Thymus (tissue), 11 donors: ENCODE measurements around the gene PTPRJ. TPM values are rescaled to one million over a fixed set of nuclear protein-coding genes. Genes with fewer than 3 reads are reported as not detected.

ENCODE experiments used
- DNase-seq, 9 donors: peaks; one replicate each; pipeline ENCODE4 v3.0.0-alpha.2; 2013; ENCODE audit warnings: low spot score in 9 of 9, low read depth in 6 of 9, missing footprints in 1 of 9
- H3K27ac ChIP-seq, 2 donors: one replicate each; pipeline ENCODE4 v1.5.1; 2013; ENCODE audit warnings: control low read depth in 1 of 2, low read depth in 1 of 2, low read length in 1 of 2, mild to moderate bottlenecking in 1 of 2, moderate library complexity in 1 of 2
- H3K27me3 ChIP-seq, 2 donors: one replicate each; pipeline ENCODE4 v1.5.1; 2013; ENCODE audit warnings: low read length in 1 of 2; ENCODE audit not compliant: control insufficient read depth in 2 of 2, insufficient read depth in 1 of 2
- H3K36me3 ChIP-seq, 2 donors: one replicate each; pipeline ENCODE4 v1.5.1; 2013; ENCODE audit warnings: low read length in 1 of 2, mild to moderate bottlenecking in 1 of 2, moderate library complexity in 1 of 2; ENCODE audit not compliant: control insufficient read depth in 2 of 2, insufficient read depth in 2 of 2
- H3K4me1 ChIP-seq, 2 donors: one replicate each; pipeline ENCODE4 v1.5.1; 2013; ENCODE audit warnings: low read length in 2 of 2; ENCODE audit not compliant: control insufficient read depth in 2 of 2, insufficient read depth in 2 of 2
- H3K4me3 ChIP-seq, 2 donors: one replicate each; pipeline ENCODE4 v1.5.1; 2013; ENCODE audit warnings: low read length in 2 of 2, control low read depth in 1 of 2, mild to moderate bottlenecking in 1 of 2
- H3K9me3 ChIP-seq, 2 donors: one replicate each; pipeline ENCODE4 v1.5.1; 2013; ENCODE audit warnings: low read length in 1 of 2, mild to moderate bottlenecking in 1 of 2; ENCODE audit not compliant: control insufficient read depth in 2 of 2, insufficient read depth in 1 of 2
- WGBS: extraction: QIAGEN DNeasy Blood & Tissue Kit; methylation state at CpG from one replicate; pipeline ENCODE4 v1.1.7; 2013; 5-methylcytosine and 5-hydroxymethylcytosine counted together
- polyA plus RNA-seq: library from polyadenylated mRNA; stranded (reverse); fragments of 200-250 nt; gene quantifications from one replicate; pipeline ENCODE4 v1.2.3, GENCODE V29; 2013
- total RNA-seq: library from RNA; stranded (reverse); fragments of 120-200 nt; gene quantifications from one replicate; pipeline ENCODE4 v1.2.4, GENCODE V29; 2013
- donor health status: healthy.

Gene PTPRJ
- total and polyA plus RNA-seq, 2 donors: 4.4 to 7.5 TPM

GRCh38 chr11:47981667-47982404, 1.5 kb downstream of the PTPRJ start:
- Histone ChIP-seq H3K9me3 (peaks cover 0 to 4% of the 10 kb centered on the region in 2 donors), H3K36me3 (no peaks in the 10 kb centered on the region), H3K4me1 (peaks cover 0 to 18% of the 10 kb centered on the region in 2 donors), H3K27me3 (peaks cover 24 to 53% of the 10 kb centered on the region in 2 donors), H3K27ac (peak overlapping the region in 1 of 2 donors; percentile 52), H3K4me3 (peak overlapping the region; percentile 30 to 75)
- WGBS: 79% methylated on average over 17 of the region's 17 CpGs
- no peak for DNase-seq

GRCh38 chr11:47982616-47983015, 2.3 kb downstream of the PTPRJ start:
- DNase-seq: no peak
- H3K4me1 ChIP-seq: peaks cover 0 to 18% of the 10 kb centered on the region in 2 donors
- no peak overlapping the region for H3K27ac ChIP-seq
- peaks cover 0 to 4% of the 10 kb centered on the region in 2 donors for H3K9me3 ChIP-seq
- no peak overlapping the region for H3K4me3 ChIP-seq
- peaks cover 24 to 48% of the 10 kb centered on the region in 2 donors for H3K27me3 ChIP-seq
- H3K36me3 ChIP-seq: no peaks in the 10 kb centered on the region

GRCh38 chr11:47983464-47984397, 3.4 kb downstream of the PTPRJ start:
- Histone ChIP-seq H3K9me3 (peaks cover 0 to 4% of the 10 kb centered on the region in 2 donors), H3K4me1 (peaks cover 0 to 18% of the 10 kb centered on the region in 2 donors), H3K4me3 (no peak overlapping the region), H3K27ac (no peak overlapping the region), H3K36me3 (no peaks in the 10 kb centered on the region), H3K27me3 (peaks cover 23 to 38% of the 10 kb centered on the region in 2 donors)
- WGBS: 95% methylated on average over 10 of the region's 10 CpGs
- DNase-seq: no peak

- Histone ChIP-seq H3K36me3 (no peaks in the 10 kb centered on the region), H3K4me1 (peaks cover 0 to 14% of the 10 kb centered on the region in 2 donors)
- 99% methylated on average over 5 of the region's 5 CpGs for WGBS
Observed at GRCh38 chr11:47986219-47986618, 5.9 kb downstream of the PTPRJ start.

GRCh38 chr11:47986742-47987141, 6.4 kb downstream of the PTPRJ start:
- H3K4me1 ChIP-seq: peaks cover 3 to 14% of the 10 kb centered on the region in 2 donors
- peaks cover 4 to 12% of the 10 kb centered on the region in 2 donors for H3K27me3 ChIP-seq
- no peaks in the 10 kb centered on the region for H3K36me3 ChIP-seq
- DNase-seq: no peak
- WGBS: 97% methylated on average over 1 of the region's 1 CpG
- H3K9me3 ChIP-seq: peaks cover 0 to 2% of the 10 kb centered on the region in 2 donors
- no peak overlapping the region for H3K4me3 ChIP-seq
- H3K27ac ChIP-seq: no peak overlapping the region

More at GRCh38 chr11:47986219-47986618, 5.9 kb downstream of the PTPRJ start:
- no peak overlapping the region for H3K27ac ChIP-seq
- peaks cover 0 to 4% of the 10 kb centered on the region in 2 donors for H3K9me3 ChIP-seq
- no peak overlapping the region for H3K4me3 ChIP-seq
- DNase-seq: no peak
- H3K27me3 ChIP-seq: peaks cover 9 to 17% of the 10 kb centered on the region in 2 donors

- Histone ChIP-seq H3K9me3 (no peaks in the 10 kb centered on the region), H3K4me1 (peaks cover 3 to 8% of the 10 kb centered on the region in 2 donors), H3K27me3 (peaks cover 0 to 6% of the 10 kb centered on the region in 2 donors), H3K4me3 (no peak overlapping the region), H3K27ac (peak overlapping the region in 1 of 2 donors; percentile 31), H3K36me3 (no peaks in the 10 kb centered on the region)
- DNase-seq: no peak
- 95% methylated on average over 2 of the region's 2 CpGs for WGBS
Observed at GRCh38 chr11:47987310-47987709, 7.0 kb downstream of the PTPRJ start.

GRCh38 chr11:47987781-47988180, 7.4 kb downstream of the PTPRJ start:
- Histone ChIP-seq H3K27me3 (peaks cover 0 to 5% of the 10 kb centered on the region in 2 donors), H3K9me3 (no peaks in the 10 kb centered on the region), H3K4me3 (no peak overlapping the region), H3K27ac (peak overlapping the region in 1 of 2 donors; percentile 31), H3K36me3 (no peaks in the 10 kb centered on the region), H3K4me1 (peaks cover 3 to 8% of the 10 kb centered on the region in 2 donors)
- WGBS: 70% methylated on average over 6 of the region's 6 CpGs
- DNase-seq: no peak

- no peak overlapping the region for H3K4me3 ChIP-seq
- no peak for DNase-seq
- no peak overlapping the region for H3K27ac ChIP-seq
- H3K36me3 ChIP-seq: no peaks in the 10 kb centered on the region
- H3K9me3 ChIP-seq: no peaks in the 10 kb centered on the region
- peaks cover 3 to 6% of the 10 kb centered on the region in 2 donors for H3K4me1 ChIP-seq
- WGBS: 98% methylated on average over 2 of the region's 2 CpGs
- no peaks in the 10 kb centered on the region for H3K27me3 ChIP-seq
Observed at GRCh38 chr11:47989779-47990178, 9.4 kb downstream of the PTPRJ start.
